ENCODE measurements around the gene ATP4B. TPM values are rescaled to one million over a fixed set of nuclear protein-coding genes. Genes with fewer than 3 reads are reported as not detected.

The ATP4B gene
- total RNA-seq, 1 experiment from 2014 or later = not detected

GRCh38 chr13:113636266-113636963 is 21.6 kb downstream of the ATP4B start:
- no peak overlapping the region for H2BK5ac ChIP-seq (ENCODE audit: insufficient read length, low read length)

More at GRCh38 chr13:113636266-113636963, 21.6 kb downstream of the ATP4B start:
- Mint-ChIP-seq H3K4me1 (no peaks in the 10 kb centered on the region), H3K27ac (no peak overlapping the region), H3K27me3 (ENCODE audit: low read depth) (no peaks in the 10 kb centered on the region), H3K4me3 (no peak overlapping the region), H3K9me3 (peaks cover 0 to 16% of the 10 kb centered on the region in 2 experiments; a peak in 2 of 5 replicates), H3K36me3 (ENCODE audit: insufficient read depth in 1 of 3, low read depth in 3 of 3) (peaks cover 62 to 91% (median 89%) of the 10 kb centered on the region in 3 experiments; a peak in 6 of 7 replicates)
- Histone ChIP-seq H3K23ac (ENCODE audit: insufficient read length, low read depth, low read length) (no peak overlapping the region), H3K4ac (ENCODE audit: low read depth, low read length) (no peak overlapping the region), H3K4me2 (ENCODE audit: insufficient read depth, insufficient read length, low read length) (no peak overlapping the region), H3K4me1 (ENCODE audit: insufficient read depth, low read length) (no peaks in the 10 kb centered on the region), H3K14ac (ENCODE audit: insufficient read depth, low read length) (no peak overlapping the region), H4K20me1 (ENCODE audit: control insufficient read depth, insufficient read depth, insufficient read length) (no peaks in the 10 kb centered on the region), H3K79me2 (ENCODE audit: insufficient read depth, low read length) (no peaks in the 10 kb centered on the region), H3K18ac (ENCODE audit: insufficient read length, low read depth, low read length) (no peak overlapping the region), H4K5ac (ENCODE audit: insufficient read length, low read depth, low read length) (no peak overlapping the region), H2AFZ (ENCODE audit: low read length) (no peak overlapping the region), H3K27me3 (ENCODE audit: insufficient read depth, low read length) (no peaks in the 10 kb centered on the region), H2BK120ac (ENCODE audit: low read depth, low read length, poor library complexity, severe bottlenecking) (no peak overlapping the region), H3K27ac (ENCODE audit: insufficient read length, low read depth, low read length) (no peak overlapping the region), H2BK15ac (ENCODE audit: low read depth, low read length) (no peak overlapping the region), H2BK12ac (ENCODE audit: insufficient read length, low read depth, low read length) (no peak overlapping the region), H4K91ac (ENCODE audit: insufficient read length, low read depth, low read length) (no peak overlapping the region), H4K8ac (replicated peaks; ENCODE audit: insufficient read length, low read depth, low read length) (no peak overlapping the region), H3K9me3 (ENCODE audit: control insufficient read depth, low read depth, low read length) (no peaks in the 10 kb centered on the region), H3K23me2 (ENCODE audit: insufficient read length, low read depth, low read length, poor library complexity, severe bottlenecking) (no peaks in the 10 kb centered on the region), H2BK20ac (ENCODE audit: low read depth, low read length, poor library complexity, severe bottlenecking) (no peak overlapping the region), H3T11ph (ENCODE audit: low read length) (no peak overlapping the region), H2AK5ac (ENCODE audit: insufficient read length, low read length) (no peak overlapping the region), H3K56ac (ENCODE audit: insufficient read length, low read depth, low read length) (no peak overlapping the region), H3K79me1 (ENCODE audit: insufficient read depth, low read depth, low read length, poor library complexity, severe bottlenecking) (no peaks in the 10 kb centered on the region), H3K9ac (ENCODE audit: extremely low read depth, insufficient read length, low read length) (no peak overlapping the region)
- no peak for TF ChIP-seq CTCF (conservative IDR thresholded peaks at IDR 0.05)
- WGBS (ENCODE audit: extremely low coverage, insufficient read length, low lambda C conversion rate) = no CpG with 5 or more reads among the region's 24 CpGs
- DNase-seq = no peak

All from H9 (cell line).